ENCODE results near the gene MSANTD1.

MSANTD1 gene

DNA sequence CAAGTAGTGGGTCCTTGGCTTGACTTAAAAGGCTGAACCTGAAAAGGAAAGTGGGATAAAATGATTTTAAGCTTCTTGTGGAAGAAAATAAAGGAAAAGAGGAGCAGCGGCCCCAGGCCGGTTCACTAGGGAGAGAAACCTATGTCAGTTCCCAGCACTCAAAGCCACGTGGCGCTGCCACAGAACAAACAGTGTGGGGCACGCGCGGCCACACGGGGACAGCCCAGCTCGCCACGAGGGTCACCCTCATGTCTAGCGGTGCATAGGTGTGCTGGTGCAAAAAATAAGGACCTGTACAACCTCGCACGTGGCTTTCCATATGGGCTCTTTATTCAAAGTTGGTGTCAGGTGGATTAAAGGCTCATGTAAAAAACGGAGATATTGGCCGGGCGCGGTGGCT lies 17.1 kb downstream of the MSANTD1 start:
- no peak for DNase-seq

- DNase-seq: no peak
These were observed 18.8 kb downstream of the MSANTD1 start for GRCh38 chr4:3267576-3268394.

- no peak for DNase-seq
These were observed 19.6 kb downstream of the MSANTD1 start for GRCh38 chr4:3268395-3269104.

GRCh38 chr4:3269105-3269927 lies 20.4 kb downstream of the MSANTD1 start:
- no peak for DNase-seq

GRCh38 chr4:3269991-3270611 lies 21.1 kb downstream of the MSANTD1 start:
- no peak for DNase-seq

GRCh38 chr4:3271131-3271530 lies 22.2 kb downstream of the MSANTD1 start:
- no peak for DNase-seq

GRCh38 chr4:3276986-3277385 lies 28.0 kb downstream of the MSANTD1 start:
- DNase-seq: no peak

- DNase-seq: no peak
These were observed 31.5 kb downstream of the MSANTD1 start for GRCh38 chr4:3280466-3280865.

GRCh38 chr4:3283483-3283882 lies 34.5 kb downstream of the MSANTD1 start:
- DNase-seq: no peak

- no peak for DNase-seq
These were observed 35.0 kb downstream of the MSANTD1 start for GRCh38 chr4:3283916-3284315.

DNA sequence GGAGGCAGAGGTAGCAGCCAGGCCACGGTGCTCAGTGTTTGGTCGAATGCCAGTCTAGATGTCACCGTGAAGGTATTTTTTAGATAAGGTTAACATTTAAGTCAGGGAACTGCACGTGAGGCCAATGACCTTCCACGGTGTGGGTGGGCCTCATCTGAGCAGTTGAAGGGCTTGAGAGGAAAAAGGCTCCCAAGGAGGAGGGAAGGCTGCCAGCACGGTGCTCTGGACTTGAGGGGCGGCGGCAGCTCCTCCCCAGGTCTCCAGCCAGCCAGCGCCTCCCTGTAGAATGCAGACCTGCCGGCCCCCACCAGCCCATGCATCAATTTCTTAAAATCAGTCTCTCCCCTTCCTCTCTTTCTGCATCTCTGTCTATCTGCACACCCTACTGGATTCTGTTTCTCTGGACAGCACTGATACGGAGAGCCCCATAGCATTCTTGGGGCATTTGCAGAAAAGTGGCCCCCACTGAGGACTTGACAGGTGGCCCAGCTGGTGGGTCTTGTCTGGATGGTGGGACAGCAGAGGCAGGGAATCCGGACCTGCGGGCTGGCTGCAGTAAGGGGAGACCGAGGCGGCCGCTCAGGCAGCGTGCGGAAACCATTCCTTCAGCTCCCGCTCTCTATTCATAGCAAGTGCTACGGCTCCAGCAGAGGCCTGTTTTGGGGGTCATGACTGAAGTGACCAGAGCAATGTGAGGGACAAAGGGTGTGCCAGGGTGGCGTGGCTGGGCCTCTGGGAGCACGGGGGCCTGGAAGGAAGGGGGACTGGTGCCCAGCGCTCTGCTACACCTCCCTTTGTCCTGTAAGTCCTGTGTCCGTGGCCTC lies 36.0 kb downstream of the MSANTD1 start:
- no peak for DNase-seq

DNA sequence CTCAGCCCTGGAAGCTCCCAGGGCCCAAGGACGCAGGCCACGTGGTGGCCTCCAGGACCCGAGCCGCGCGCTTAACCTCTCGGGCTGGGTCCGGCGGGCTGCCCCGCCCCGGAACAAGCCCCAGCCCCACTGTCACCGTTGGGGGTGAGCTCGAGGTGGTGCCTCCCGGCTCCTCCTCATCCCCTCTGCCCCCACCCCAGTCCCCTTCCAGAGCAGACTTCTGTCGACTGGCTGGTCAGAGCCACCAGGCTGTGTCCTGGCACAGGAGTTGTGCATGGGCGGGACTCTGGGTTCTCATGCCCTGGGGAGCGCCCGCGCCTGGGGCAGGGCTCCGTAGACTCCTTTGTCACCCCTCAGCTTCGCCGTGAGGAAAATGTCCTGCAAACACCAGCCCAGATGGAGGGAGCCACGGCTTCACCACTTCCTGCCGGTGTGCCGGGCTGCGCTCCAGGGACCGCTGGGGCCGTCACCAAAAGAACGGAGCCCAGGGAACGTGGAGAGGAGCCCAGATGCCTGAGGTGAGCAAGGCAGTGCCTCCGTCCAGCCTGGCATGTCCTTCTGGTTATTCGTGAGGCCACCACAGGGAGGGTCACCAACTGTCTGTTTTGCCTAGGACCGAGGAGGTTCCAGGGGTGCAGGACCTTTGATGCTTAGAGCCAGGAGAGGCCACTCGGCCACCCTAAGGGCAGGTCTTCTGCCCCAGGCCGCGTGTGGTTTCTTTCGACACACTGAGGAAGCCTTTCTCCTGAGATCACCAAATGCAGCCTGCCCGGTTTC lies 36.8 kb downstream of the MSANTD1 start:
- DNase-seq: no peak

GRCh38 chr4:3286335-3287175 lies 37.6 kb downstream of the MSANTD1 start:
- DNase-seq: no peak

DNA sequence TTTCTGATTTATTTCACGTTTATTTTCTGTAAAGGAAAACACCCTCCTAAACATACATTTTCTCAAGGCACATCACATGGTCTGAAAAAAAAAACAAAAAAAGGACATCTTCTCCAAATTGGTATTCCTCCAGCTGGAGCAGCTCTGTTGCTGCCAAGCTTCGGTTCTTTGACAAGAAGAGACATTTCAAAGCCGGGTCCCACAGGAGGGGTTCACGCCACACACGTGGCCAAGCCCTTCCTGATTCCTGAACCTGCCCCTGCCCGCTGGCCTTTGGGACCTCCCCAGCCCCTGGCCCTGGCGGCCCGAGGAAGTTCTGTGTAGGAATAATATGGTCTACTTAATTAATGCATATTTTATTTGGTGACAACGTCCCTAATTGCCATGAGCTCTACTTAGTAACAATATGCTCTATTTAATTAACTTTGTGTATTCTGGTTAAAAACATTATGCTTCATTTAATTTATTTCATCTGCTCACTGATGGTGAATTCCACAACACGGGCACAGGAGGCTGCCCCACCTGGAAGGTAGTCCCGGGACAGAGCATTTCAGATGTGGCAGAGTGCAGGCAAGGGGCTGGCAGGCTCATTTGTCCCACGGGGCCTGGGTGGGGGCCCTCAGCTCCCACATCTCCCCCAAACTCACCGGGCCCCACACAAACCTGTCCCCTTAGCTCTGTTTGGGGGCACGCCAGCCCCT lies 38.5 kb downstream of the MSANTD1 start:
- DNase-seq: no peak

DNA sequence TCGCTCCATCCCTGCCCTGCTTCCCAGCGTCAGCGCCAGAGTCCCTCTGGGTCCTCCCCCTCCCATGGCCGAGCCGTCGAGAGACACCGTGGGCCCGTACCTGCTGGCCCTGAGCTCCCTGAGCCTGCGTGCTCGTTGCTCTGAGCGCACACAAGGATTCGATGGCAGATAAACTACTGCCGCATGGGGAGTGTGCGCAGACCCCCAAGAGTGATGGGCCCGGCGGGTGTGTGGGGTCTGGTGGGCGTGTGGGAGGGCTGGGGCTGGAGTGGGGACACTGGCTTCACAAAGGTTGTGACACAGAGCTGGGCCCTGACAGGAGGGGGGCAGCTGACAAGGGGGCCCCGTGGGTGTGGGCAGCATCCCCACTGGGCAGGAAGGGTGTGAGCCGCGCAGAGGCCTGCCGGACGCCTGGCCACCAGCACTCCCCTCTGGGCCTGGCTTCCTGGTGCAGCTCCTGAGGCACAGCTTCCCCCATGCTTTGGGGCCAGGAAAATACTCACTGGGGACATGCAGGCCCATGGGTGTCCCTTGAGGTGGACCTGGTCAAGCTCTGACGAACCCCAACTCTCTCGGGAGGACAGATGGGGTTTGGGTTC lies 39.1 kb downstream of the MSANTD1 start:
- DNase-seq: no peak

- DNase-seq: no peak
These were observed 39.7 kb downstream of the MSANTD1 start for GRCh38 chr4:3288571-3289094.

- DNase-seq: no peak
These were observed 41.5 kb downstream of the MSANTD1 start for GRCh38 chr4:3290476-3290875.

DNA sequence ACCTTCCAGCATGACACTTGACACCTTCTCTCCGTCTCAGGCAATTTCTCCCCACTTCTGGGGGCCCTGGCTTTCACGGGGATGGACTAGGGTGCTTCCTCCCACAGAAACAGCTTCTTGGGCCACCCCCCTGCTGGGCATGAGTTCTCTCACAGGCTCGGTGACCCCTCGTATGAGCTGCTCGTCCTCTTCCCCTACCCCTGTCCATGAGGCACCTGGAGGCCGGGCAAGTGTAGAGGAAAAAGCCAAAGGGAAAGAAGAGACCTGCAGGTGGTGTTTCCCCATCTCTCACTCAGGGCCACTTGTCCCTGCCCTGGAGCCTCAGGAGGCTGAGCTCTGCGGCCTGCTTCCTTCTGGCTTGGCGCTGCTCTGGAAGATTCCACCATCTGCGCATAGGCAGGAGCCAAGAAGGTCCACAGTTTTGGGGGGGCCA lies 41.9 kb downstream of the MSANTD1 start:
- DNase-seq: no peak
